Upper lobe of left lung (tissue), 4 donors: ENCODE data around the gene CDH26.

ENCODE experiments used
- CTCF ChIP-seq, 6 experiments: fragments of 450-650 bp in 4 of 6; fragments of 200-600 bp in 2 of 6; sonication (generic) in 2 of 6; IDR thresholded peaks; one replicate each; pipeline ENCODE4 v1.5.1; 2016 to 2019; ENCODE audit warnings: antibody characterized with exemption in 6 of 6
- EP300 ChIP-seq, 4 donors: sonication (generic); formaldehyde crosslinking; IDR thresholded peaks; one replicate each; pipeline ENCODE4 v1.5.1; 2017; ENCODE audit warnings: antibody characterized with exemption in 4 of 4, control low read depth in 2 of 4
- POLR2A ChIP-seq, 4 donors: fragments of 450-650 bp; IDR thresholded peaks; one replicate each; pipeline ENCODE4 v1.5.1; 2016 to 2017; ENCODE audit warnings: antibody characterized with exemption in 4 of 4, mild to moderate bottlenecking in 2 of 4
- POLR2AphosphoS5 ChIP-seq, 2 donors: sonication (generic); formaldehyde crosslinking; IDR thresholded peaks; one replicate each; pipeline ENCODE4 v1.5.1; 2017; ENCODE audit warnings: antibody characterized with exemption in 2 of 2

- no peak for TF ChIP-seq CTCF (IDR thresholded peaks at IDR 0.05)
- TF ChIP-seq POLR2A (IDR thresholded peaks at IDR 0.05), result no peak
- no peak for TF ChIP-seq EP300 (IDR thresholded peaks at IDR 0.05)
- TF ChIP-seq POLR2AphosphoS5 (IDR thresholded peaks at IDR 0.05), result no peak
Measured at GRCh38 chr20:59911041-59911440, 47.2 kb upstream of the CDH26 start.
